NCI-H128 (cell line): ENCODE data around the gene PTGS1.

Experiments
- DNase-seq: peaks from one replicate; lab custom pipeline; 2025; ENCODE audit not compliant: unreplicated experiment; lab: John Stamatoyannopoulos, UW

Gene PTGS1

GRCh38 chr9:122372856-122373845 lies 2.3 kb downstream of the PTGS1 start:
- no peak for DNase-seq

DNA sequence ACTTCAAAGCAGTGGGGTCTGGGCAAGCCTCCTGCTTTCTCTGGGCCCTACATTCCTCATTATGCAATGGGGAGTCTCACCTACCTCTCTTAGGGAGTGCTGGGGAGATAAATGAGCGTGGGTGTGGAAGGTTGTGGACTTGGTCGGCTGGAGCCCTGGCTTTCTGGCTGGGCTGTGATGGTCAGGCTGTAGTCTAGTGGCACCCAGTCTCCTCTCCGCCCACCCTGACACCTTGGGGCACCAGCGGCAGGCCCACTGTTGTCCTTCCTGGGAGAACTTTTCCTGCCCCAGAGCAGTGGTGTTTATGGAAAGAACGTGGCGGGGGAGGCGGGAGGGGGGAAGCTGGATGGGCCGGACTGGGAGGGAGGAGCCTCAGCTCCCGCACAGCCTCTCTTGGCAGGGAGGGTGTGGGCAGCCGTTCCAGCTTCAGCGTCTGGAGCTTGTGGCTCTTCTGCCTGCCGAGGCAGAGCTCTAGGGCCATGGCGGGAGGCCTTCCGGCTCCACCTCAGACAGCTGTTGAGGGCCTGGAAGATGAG lies 4.1 kb downstream of the PTGS1 start:
- no peak for DNase-seq

DNA sequence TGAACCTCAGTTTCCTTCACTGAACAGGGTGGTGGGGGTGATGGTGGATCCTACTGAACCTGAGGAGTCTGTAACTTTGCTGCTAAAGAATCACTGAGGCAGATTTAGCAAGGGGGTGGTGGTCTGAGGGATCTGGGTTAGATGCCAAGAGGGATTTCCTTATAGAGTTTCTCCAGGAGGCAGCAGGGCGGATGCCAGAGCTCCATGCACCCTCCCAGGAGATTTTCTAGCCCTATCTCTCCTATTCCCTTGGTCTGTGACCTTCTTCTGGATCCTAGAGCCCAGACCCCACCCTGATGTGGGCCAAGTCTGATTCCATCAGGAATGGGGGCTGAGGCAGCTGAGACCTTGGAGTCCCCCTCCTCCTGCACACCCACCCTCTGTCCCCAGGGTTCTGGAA lies 6.0 kb downstream of the PTGS1 start:
- DNase-seq = no peak

GRCh38 chr9:122377241-122378164 lies 6.7 kb downstream of the PTGS1 start:
- DNase-seq = no peak

DNA sequence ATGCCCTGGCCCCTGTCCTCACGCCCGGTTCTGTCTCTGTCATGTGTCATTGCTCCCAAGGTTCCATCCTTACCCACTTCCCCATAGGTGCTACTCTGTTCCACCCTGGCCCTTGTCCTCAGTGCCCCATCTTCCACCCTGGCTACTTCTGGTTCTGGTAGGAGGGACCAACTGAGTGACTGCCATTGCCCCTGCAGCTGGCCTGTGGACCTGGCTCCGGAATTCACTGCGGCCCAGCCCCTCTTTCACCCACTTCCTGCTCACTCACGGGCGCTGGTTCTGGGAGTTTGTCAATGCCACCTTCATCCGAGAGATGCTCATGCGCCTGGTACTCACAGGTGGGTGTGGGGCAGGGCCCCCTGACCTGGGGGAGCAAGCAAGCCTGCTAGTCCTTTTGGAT lies 7.4 kb downstream of the PTGS1 start:
- DNase-seq = no peak

DNA sequence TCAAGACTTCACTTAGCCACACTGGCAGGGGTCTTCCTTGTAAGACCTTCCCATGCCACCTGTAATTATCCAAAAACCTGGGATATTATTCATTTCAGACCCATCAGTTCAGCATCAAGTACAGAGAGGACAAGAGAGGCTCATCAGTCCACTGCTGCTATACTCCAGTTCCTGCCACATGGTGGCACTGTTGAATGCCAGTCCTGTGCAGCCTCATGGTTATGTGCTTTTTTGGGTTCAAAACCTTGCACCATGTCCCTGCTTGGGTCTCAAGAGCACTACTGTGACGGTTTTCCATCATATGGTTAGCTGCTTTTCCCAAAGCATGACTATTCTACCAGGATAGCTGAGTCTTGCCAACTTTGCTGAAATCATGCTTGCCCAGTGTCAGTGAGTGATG lies 8.5 kb downstream of the PTGS1 start:
- DNase-seq = no peak

- no peak for DNase-seq
Measured at GRCh38 chr9:122380293-122380692, 9.5 kb downstream of the PTGS1 start.

DNA sequence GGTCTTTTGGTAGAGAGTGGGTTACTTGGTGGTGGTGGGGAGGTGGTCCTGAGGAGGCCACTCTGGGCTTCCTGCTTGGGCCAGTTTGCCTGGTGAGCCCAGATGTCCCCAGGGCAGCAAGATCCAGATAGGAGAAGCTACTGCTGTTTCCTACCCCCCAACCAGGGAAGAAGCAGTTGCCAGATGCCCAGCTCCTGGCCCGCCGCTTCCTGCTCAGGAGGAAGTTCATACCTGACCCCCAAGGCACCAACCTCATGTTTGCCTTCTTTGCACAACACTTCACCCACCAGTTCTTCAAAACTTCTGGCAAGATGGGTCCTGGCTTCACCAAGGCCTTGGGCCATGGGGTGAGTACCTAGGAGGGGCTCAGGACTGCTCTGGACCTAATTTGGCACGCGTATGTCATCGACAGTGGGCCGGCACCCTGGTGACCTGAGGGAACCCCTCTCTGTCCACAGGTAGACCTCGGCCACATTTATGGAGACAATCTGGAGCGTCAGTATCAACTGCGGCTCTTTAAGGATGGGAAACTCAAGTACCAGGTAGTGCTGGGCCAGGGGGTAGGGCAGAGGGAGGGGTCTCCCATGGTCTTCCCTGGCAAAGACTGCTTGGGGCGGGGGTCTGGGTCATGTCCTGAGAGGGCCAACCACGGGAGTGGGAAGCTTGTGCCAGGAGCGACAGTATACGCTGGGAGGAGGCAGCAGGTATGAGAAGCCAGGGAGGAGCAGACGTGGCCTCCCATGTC lies 10.6 kb downstream of the PTGS1 start:
- no peak for DNase-seq

DNA sequence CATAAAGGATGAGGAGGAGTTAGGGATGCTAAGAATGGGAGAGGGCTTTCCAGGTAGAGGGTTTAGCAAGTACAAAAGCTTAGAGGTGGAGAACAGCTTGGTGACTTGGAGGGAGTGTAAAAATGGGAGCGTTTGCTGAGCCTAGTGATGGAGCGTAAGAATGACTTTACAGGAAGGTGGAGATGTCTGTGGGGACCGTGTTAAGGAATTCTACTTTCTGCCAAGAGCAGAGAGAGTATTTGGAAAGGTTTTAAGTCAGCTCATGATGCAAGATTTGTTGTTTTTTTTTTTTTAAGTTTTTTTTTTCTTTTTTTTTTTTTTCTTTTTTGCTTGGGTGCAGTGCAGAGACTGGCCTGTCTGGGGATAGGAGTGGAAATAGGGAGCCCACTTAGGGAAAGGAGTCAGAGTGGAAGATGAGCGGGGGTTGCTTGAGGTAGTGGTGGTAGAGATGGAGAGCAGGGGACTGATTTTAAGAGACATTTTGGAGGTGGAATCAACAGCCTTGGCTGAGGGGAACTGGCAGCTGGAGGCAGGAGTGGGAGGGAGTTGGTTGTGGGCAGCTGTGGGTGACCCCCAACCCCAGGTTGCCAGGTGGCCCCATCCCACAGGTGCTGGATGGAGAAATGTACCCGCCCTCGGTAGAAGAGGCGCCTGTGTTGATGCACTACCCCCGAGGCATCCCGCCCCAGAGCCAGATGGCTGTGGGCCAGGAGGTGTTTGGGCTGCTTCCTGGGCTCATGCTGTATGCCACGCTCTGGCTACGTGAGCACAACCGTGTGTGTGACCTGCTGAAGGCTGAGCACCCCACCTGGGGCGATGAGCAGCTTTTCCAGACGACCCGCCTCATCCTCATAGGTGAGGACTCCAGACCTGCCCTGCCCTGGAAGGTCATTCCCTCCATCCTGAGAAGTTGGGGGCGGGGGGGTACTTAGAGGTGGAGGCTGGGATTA lies 12.4 kb downstream of the PTGS1 start:
- DNase-seq = no peak

GRCh38 chr9:122383992-122384461 lies 13.2 kb downstream of the PTGS1 start:
- no peak for DNase-seq

- DNase-seq = no peak
Measured at GRCh38 chr9:122386311-122386872, 15.6 kb downstream of the PTGS1 start.

DNA sequence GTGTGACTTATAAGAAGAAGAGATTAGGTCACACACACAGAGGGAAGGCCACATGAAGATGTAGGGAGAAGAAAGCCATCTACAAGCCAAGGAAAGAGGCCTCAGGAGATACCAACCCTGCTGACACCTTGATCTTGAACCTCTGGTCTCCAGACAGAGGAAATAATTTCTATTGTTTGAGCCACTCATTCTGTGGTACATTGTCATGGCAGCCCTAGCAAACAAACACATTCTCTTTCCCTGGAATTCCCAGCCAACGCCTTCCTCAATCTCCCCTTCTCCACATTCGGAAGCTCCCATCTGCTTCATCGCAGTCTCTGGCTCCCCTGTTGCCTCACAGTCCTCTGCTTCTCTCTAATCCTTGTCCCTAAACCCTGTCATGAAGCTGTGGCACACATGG lies 16.7 kb downstream of the PTGS1 start:
- no peak for DNase-seq

GRCh38 chr9:122389195-122389594 lies 18.4 kb downstream of the PTGS1 start:
- no peak for DNase-seq

GRCh38 chr9:122389799-122390481 lies 19.1 kb downstream of the PTGS1 start:
- DNase-seq = no peak

DNA sequence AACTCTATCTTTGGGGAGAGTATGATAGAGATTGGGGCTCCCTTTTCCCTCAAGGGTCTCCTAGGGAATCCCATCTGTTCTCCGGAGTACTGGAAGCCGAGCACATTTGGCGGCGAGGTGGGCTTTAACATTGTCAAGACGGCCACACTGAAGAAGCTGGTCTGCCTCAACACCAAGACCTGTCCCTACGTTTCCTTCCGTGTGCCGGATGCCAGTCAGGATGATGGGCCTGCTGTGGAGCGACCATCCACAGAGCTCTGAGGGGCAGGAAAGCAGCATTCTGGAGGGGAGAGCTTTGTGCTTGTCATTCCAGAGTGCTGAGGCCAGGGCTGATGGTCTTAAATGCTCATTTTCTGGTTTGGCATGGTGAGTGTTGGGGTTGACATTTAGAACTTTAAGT lies 21.5 kb downstream of the PTGS1 start:
- DNase-seq = no peak

- no peak for DNase-seq
Measured at GRCh38 chr9:122392714-122393113, 21.9 kb downstream of the PTGS1 start.

GRCh38 chr9:122393284-122393983 lies 22.6 kb downstream of the PTGS1 start:
- no peak for DNase-seq
